Measurements from ENCODE around the gene PEX7. TPM values are rescaled to one million over a fixed set of nuclear protein-coding genes. Genes with fewer than 3 reads are reported as not detected.
A peak's percentile ranks its signal among the peaks of the same experiment; 100 is the strongest.

PEX7 gene
- total and polyA plus RNA-seq, 10 of the 15 experiments (the other 5 are each of a cell fraction or from before 2014, with no cell fraction given): 0.58 to 12.4 (median 8.8) TPM

GRCh38 chr6:136786658-136787057, 35.7 kb upstream of the PEX7 start:
- peak overlapping the region; percentile 76 for H3K4me3 ChIP-seq
- ATAC-seq (no peak), DNase-seq (ENCODE audit: low read depth, low spot score) (no peak), FAIRE-seq (no peak)
- POLR2A ChIA-PET: interaction anchor here (0.5 to 10.1 kb wide), 9 partner anchors 14 to 182 kb away, joined by 3 to 265 read pairs (median 11); no protein-coding TSS in a partner anchor
- intact Hi-C loops (cut with micrococcal nuclease; ENCODE audit: unreplicated experiment): no loop called here
- 0 out of 2 replicates have a peak, but pooled peaks have one; percentile 13 for TF ChIP-seq POLR2AphosphoS5 (IDR thresholded peaks at IDR 0.05; ENCODE audit: low read length)
- TF ChIP-seq RAD51 (IDR thresholded peaks at IDR 0.05): no peak
- no peak for TF ChIP-seq ZNF24 (IDR thresholded peaks at IDR 0.05)
- no peak for TF ChIP-seq IRF3 (IDR thresholded peaks at IDR 0.05)
- TF ChIP-seq ZNF384 (IDR thresholded peaks at IDR 0.05; ENCODE audit: borderline replicate concordance, low read depth, low read length): no peak
- SMC1A ChIA-PET (ENCODE audit: uncharacterized antibody, unreplicated experiment): interaction anchor here (0.6 to 13.3 kb wide), 22 partner anchors 13 to 604 kb away, joined by 3 to 446 read pairs (median 4); no protein-coding TSS in a partner anchor
- BruUV-seq (replicated peaks): no TSS peak
- no peak overlapping the region for H2AFZ ChIP-seq (ENCODE audit: control insufficient read depth, low read depth, low read length)
- H4K20me1 ChIP-seq (ENCODE audit: control insufficient read depth, insufficient read depth): no peaks in the 10 kb centered on the region
- in situ Hi-C loops (cut with MboI): loop anchor here (5.0 kb wide), 1 partner anchor 69 kb away; no protein-coding TSS in a partner anchor
- H3K36me3 ChIP-seq (ENCODE audit: control insufficient read depth in 2 of 2, insufficient read depth in 2 of 2, low read length in 1 of 2): peaks cover 2 to 17% of the 10 kb centered on the region in 2 experiments; a peak in 3 of 4 replicates
- H3K9me3 ChIP-seq (replicated peaks; ENCODE audit: control insufficient read depth, insufficient read depth, low read length): no peaks in the 10 kb centered on the region
- WGBS (ENCODE audit: insufficient coverage, insufficient replicate concordance, low lambda C conversion rate, missing lambda C conversion rate): 90% methylated on average over 6 of the region's 6 CpGs
- no peaks in the 10 kb centered on the region for H3K27me3 ChIP-seq (replicated peaks in 1 of 2; ENCODE audit: control insufficient read depth in 2 of 2, insufficient read depth in 2 of 2, low read length in 1 of 2)
- peak overlapping the region; percentile 76 for H3K9ac ChIP-seq (ENCODE audit: control insufficient read depth, insufficient read depth, low read length)
- peaks cover 99% of the 10 kb centered on the region for H3K79me2 ChIP-seq (ENCODE audit: control insufficient read depth, insufficient read depth, low read length)
- RAD21 ChIA-PET (ENCODE audit: unreplicated experiment): interaction anchor here (0.6 to 12.6 kb wide), 12 partner anchors 13 to 169 kb away, joined by 3 to 405 read pairs (median 5); no protein-coding TSS in a partner anchor
- H3K27ac ChIP-seq (ENCODE audit: control insufficient read depth, insufficient read depth): peak overlapping the region; percentile 98
- peaks cover 22% of the 10 kb centered on the region for H3K4me1 ChIP-seq (ENCODE audit: control insufficient read depth, insufficient read depth, low read length)
- CTCF ChIA-PET: interaction anchor here (0.7 to 9.8 kb wide), 16 partner anchors 11 to 330 kb away, joined by 3 to 411 read pairs (median 4); no protein-coding TSS in a partner anchor
- peak overlapping the region; percentile 92 for H3K4me2 ChIP-seq (ENCODE audit: control insufficient read depth, insufficient read depth)
